OCI-LY3 (cell line): ENCODE results near the gene CSF2RB.

Source experiments
- CTCF ChIP-seq: fragments of 200-600, 300-600 bp; sonication (generic); IDR thresholded peaks from 2 replicates; pipeline ENCODE4 v1.5.1; 2014; ENCODE audit warnings: antibody characterized with exemption, low read length, low read depth
- EZH2phosphoT487 ChIP-seq: fragments of 200-600 bp; shearing (Covaris generic); IDR thresholded peaks from 2 replicates; pipeline ENCODE4 v1.6.1; 2018; ENCODE audit warnings: antibody characterized with exemption, mixed run types, low read depth

GRCh38 chr22:36961626-36962025, 48.2 kb downstream of the CSF2RB start:
- no peak for TF ChIP-seq CTCF
- TF ChIP-seq EZH2phosphoT487 = no peak
